Heart left ventricle (tissue), 16 donors: ENCODE results near the gene ACAA2. TPM values are rescaled to one million over a fixed set of nuclear protein-coding genes. Genes with fewer than 3 reads are reported as not detected.
"Not testable (repeated sequence)": the region's sequence is repeated elsewhere in the genome, so short reads cannot be mapped to it uniquely, and the experiment has no call there.

Source experiments
- ATAC-seq, 4 donors: fragments of 200-7000 bp; cut with Tn5 transposase; one replicate each; pipeline ENCODE4 v1.9.1; 2020 to 2022; ENCODE audit warnings: moderate library complexity in 4 of 4, mild to moderate bottlenecking in 3 of 4, moderate number of reproducible peaks in 1 of 4
- DNase-seq, 5 donors: peaks; one replicate each; pipeline ENCODE4 v3.0.0-alpha.2; 2020
- H3K27ac ChIP-seq, 12 donors: fragments of 200-600 bp; sonication (generic) in 4 of 12; one replicate each; pipeline versions ENCODE4 v1.5.0 to v1.8.0; 2016 to 2022; ENCODE audit warnings: mild to moderate bottlenecking in 2 of 12
- H3K27me3 ChIP-seq, 9 donors: fragments of 200-600 bp; sonication (generic) in 2 of 9; one replicate each; pipeline versions ENCODE4 v1.5.1 to v1.8.0; 2016 to 2022; ENCODE audit warnings: mild to moderate bottlenecking in 3 of 9
- H3K36me3 ChIP-seq, 9 donors: fragments of 200-600 bp; sonication (generic) in 2 of 9; one replicate each; pipeline versions ENCODE4 v1.5.0 to v1.8.0; 2018 to 2022; ENCODE audit warnings: mild to moderate bottlenecking in 2 of 9
- H3K4me1 ChIP-seq, 12 donors: fragments of 200-600 bp; sonication (generic) in 4 of 12; one replicate each; pipeline versions ENCODE4 v1.5.0 to v1.8.0; 2016 to 2022; ENCODE audit warnings: mild to moderate bottlenecking in 3 of 12
- H3K4me3 ChIP-seq, 12 donors: fragments of 200-600 bp; sonication (generic) in 4 of 12; one replicate each; pipeline versions ENCODE4 v1.5.0 to v1.8.0; 2017 to 2022; ENCODE audit warnings: mild to moderate bottlenecking in 9 of 12, moderate library complexity in 4 of 12
- H3K9me3 ChIP-seq, 12 donors: fragments of 200-600 bp; sonication (generic) in 4 of 12; one replicate each; pipeline versions ENCODE4 v1.5.0 to v1.8.0; 2016 to 2022; ENCODE audit warnings: mild to moderate bottlenecking in 1 of 12
- CTCF ChIP-seq, 12 donors: fragments of 200-600 bp; sonication (generic) in 4 of 12; IDR thresholded peaks; one replicate each; pipeline versions ENCODE4 v1.5.0 to v1.8.0; 2018 to 2022; ENCODE audit warnings: antibody characterized with exemption in 12 of 12, mild to moderate bottlenecking in 5 of 12
- POLR2A ChIP-seq, 2 donors: fragments of 450-650 bp; IDR thresholded peaks; one replicate each; pipeline ENCODE4 v1.6.1; 2017; ENCODE audit warnings: antibody characterized with exemption in 2 of 2, mild to moderate bottlenecking in 2 of 2, moderate library complexity in 2 of 2
- WGBS, 4 donors: extraction: QIAGEN DNeasy Blood & Tissue Kit in 2 of 4; methylation state at CpG; one replicate each; pipeline versions ENCODE4 v1.1.5 to v1.1.7; 2013 to 2018; 5-methylcytosine and 5-hydroxymethylcytosine counted together
- intact Hi-C, 10 donors: fragments of 100-400 bp; cut with DNase I; formaldehyde crosslinking; loops; one replicate each; pipeline versions ENCODE4 v1.11.1 to v1.14.2; 2022
- polyA plus RNA-seq, 2 donors: library from polyadenylated mRNA; stranded (reverse); fragments of 200-250 nt; gene quantifications; one replicate each; pipeline ENCODE4 v1.2.3, GENCODE V29; 2013
- total RNA-seq, 9 donors: library from RNA; depleted of rRNA in 2 of 9; stranded (reverse); fragments of >200 nt in 2 of 9; fragmentation: NEBNext Ultra II Directional in 3 of 9; extraction: Animal tissue kit (Norgen Biotek cat#: 25700) in 3 of 9; gene quantifications; one replicate each; pipeline versions ENCODE4 v1.1.0 to v1.2.4, GENCODE V29; 2016 to 2023
- donor health status: ischemic (EF 13 %, LVEDD 7.1; RV severe dilation, severe dysfunction).
- donor health status: healthy with polysubstance abuse.
- donor health status: DM: no; HTN: yes; CAD: no.
- donor health status: DM: no; HTN: no; CAD: no.
- donor health status: ischemic (EF 25% LVEDD 6.9; RV normal size, moderate dysfunction).
- donor health status: ischemic (EF 25% LVEDD 5.7; RV mildly dilated, moderate dysfunction).
- donor health status: healthy.
- donor health status: DM: yes; HTN: yes; CAD: no.
- donor health status: ischemic (EF 35%, LVEDD 5.7; RV mildly dilated, moderate dysfunction).
- donor health status: nonischemic (EF 11% LVEDD 7.7; RV severe dilation, severe dysfunction).
- donor health status: DM: yes; HTN: yes; CAD: no.
- donor health status: PGD.
- donor health status: ischemic (EF 29% LVEDD 5.4; RV normal size, mild dysfunction).
- donor health status: nonischemic (EF 23%, LVEDD 6.1; RV moderate dilation, normal function).

The ACAA2 gene
- total and polyA plus RNA-seq, 11 donors = 129 to 379 (median 221) TPM

GRCh38 chr18:49794743-49795142 is 18.6 kb downstream of the ACAA2 start:
- no peak for ATAC-seq

GRCh38 chr18:49789560-49790134 is 23.7 kb downstream of the ACAA2 start:
- H3K36me3 ChIP-seq = peaks cover 0 to 100% (median 89%) of the 10 kb centered on the region in 9 donors
- intact Hi-C loops = loop anchor here in 4 of 10 donors (5.0 to 10.0 kb wide), 3 partner anchors 68 to 275 kb away; no protein-coding TSS in a partner anchor
- H3K4me3 ChIP-seq, ATAC-seq, H3K9me3 ChIP-seq, H3K4me1 ChIP-seq, DNase-seq, H3K27ac ChIP-seq, H3K27me3 ChIP-seq: not testable (repeated sequence)
- WGBS, 4 donors = 90 to 93% (median 92%) methylated on average over 8 of the region's 8 CpGs

More at GRCh38 chr18:49794743-49795142, 18.6 kb downstream of the ACAA2 start:
- Histone ChIP-seq H3K4me1 (no peaks in the 10 kb centered on the region), H3K4me3 (no peak overlapping the region), H3K27ac (no peak overlapping the region), H3K27me3 (no peaks in the 10 kb centered on the region), H3K36me3 (peaks cover 0 to 88% (median 81%) of the 10 kb centered on the region in 9 donors), H3K9me3 (no peaks in the 10 kb centered on the region)
- TF ChIP-seq CTCF (IDR thresholded peaks at IDR 0.05) (no peak), POLR2A (IDR thresholded peaks at IDR 0.05) (no peak)
- DNase-seq = no peak
- 69 to 94% (median 83%) methylated on average over 3 of the region's 3 CpGs for WGBS, 4 donors
- intact Hi-C loops = no loop called here

- H3K4me3 ChIP-seq = no peak overlapping the region
- no peak for TF ChIP-seq POLR2A (IDR thresholded peaks at IDR 0.05)
- TF ChIP-seq CTCF (IDR thresholded peaks at IDR 0.05) = no peak
- 75 to 79% (median 78%) methylated on average over 5 of the region's 5 CpGs for WGBS, 4 donors
- no peak overlapping the region for H3K27ac ChIP-seq
- DNase-seq (no peak), ATAC-seq (no peak)
- H3K4me1 ChIP-seq = peaks cover 0 to 10% (median 0%) of the 10 kb centered on the region in 12 donors
- H3K36me3 ChIP-seq = peaks cover 0 to 100% (median 87%) of the 10 kb centered on the region in 9 donors
- intact Hi-C loops = loop anchor here in 4 of 10 donors (5.0 to 10.0 kb wide), 3 partner anchors 69 to 274 kb away; no protein-coding TSS in a partner anchor
- no peaks in the 10 kb centered on the region for H3K9me3 ChIP-seq
- H3K27me3 ChIP-seq = no peaks in the 10 kb centered on the region
Observed at GRCh38 chr18:49788327-49788898, 24.9 kb downstream of the ACAA2 start.

GRCh38 chr18:49786019-49786720 is 27.2 kb downstream of the ACAA2 start:
- H3K4me1 ChIP-seq = peaks cover 0 to 10% (median 0%) of the 10 kb centered on the region in 12 donors
- no peaks in the 10 kb centered on the region for H3K27me3 ChIP-seq
- H3K36me3 ChIP-seq = peaks cover 0 to 100% (median 85%) of the 10 kb centered on the region in 9 donors
- TF ChIP-seq POLR2A (IDR thresholded peaks at IDR 0.05) (no peak), CTCF (IDR thresholded peaks at IDR 0.05) (no peak)
- H3K4me3 ChIP-seq = no peak overlapping the region
- ATAC-seq (no peak), DNase-seq (no peak)
- H3K9me3 ChIP-seq = no peaks in the 10 kb centered on the region
- H3K27ac ChIP-seq = no peak overlapping the region
- 71 to 83% (median 76%) methylated on average over 1 of the region's 1 CpG for WGBS, 4 donors
- intact Hi-C loops = loop anchor here in 4 of 10 donors (5.0 to 10.0 kb wide), 3 partner anchors 71 to 271 kb away; no protein-coding TSS in a partner anchor
